Fibroblast of peridontal ligament (primary cell): ENCODE results near the gene MVB12B.
A peak's percentile ranks its signal among the peaks of the same experiment; 100 is the strongest.

Experiments
- DNase-seq: peaks from one replicate; pipeline ENCODE4 v3.0.0-alpha.2; 2010; ENCODE audit errors: extremely low read depth

The MVB12B gene

GRCh38 chr9:126517833-126518356 lies 191.3 kb downstream of the MVB12B start:
- DNase-seq = peak; percentile 16

- no peak for DNase-seq
Measured at GRCh38 chr9:126518763-126519162, 192.1 kb downstream of the MVB12B start.

GRCh38 chr9:126519660-126520420 lies 193.2 kb downstream of the MVB12B start:
- peak; percentile 22 for DNase-seq

GRCh38 chr9:126520453-126520852 lies 193.8 kb downstream of the MVB12B start:
- no peak for DNase-seq

- no peak for DNase-seq
Measured at GRCh38 chr9:126521089-126521488, 194.5 kb downstream of the MVB12B start.

- no peak for DNase-seq
Measured at GRCh38 chr9:126521551-126521950, 194.9 kb downstream of the MVB12B start.

GRCh38 chr9:126521976-126522590 lies 195.5 kb downstream of the MVB12B start:
- no peak for DNase-seq

GRCh38 chr9:126522612-126523356 lies 196.2 kb downstream of the MVB12B start:
- no peak for DNase-seq

GRCh38 chr9:126523611-126524111 lies 197.0 kb downstream of the MVB12B start:
- no peak for DNase-seq

- no peak for DNase-seq
Measured at GRCh38 chr9:126524353-126525077, 197.9 kb downstream of the MVB12B start.

- DNase-seq = no peak
Measured at GRCh38 chr9:126526218-126527108, 199.8 kb downstream of the MVB12B start.

- no peak for DNase-seq
Measured at GRCh38 chr9:126527109-126527825, 200.6 kb downstream of the MVB12B start.

- no peak for DNase-seq
Measured at GRCh38 chr9:126528111-126528510, 201.5 kb downstream of the MVB12B start.

- no peak for DNase-seq
Measured at GRCh38 chr9:126528915-126529314, 202.3 kb downstream of the MVB12B start.

- DNase-seq = no peak
Measured at GRCh38 chr9:126531035-126531571, 204.5 kb downstream of the MVB12B start.

GRCh38 chr9:126531591-126531990 lies 205.0 kb downstream of the MVB12B start:
- DNase-seq = no peak

- DNase-seq = peak; percentile 13
Measured at GRCh38 chr9:126532019-126532462, 205.4 kb downstream of the MVB12B start.

- DNase-seq = no peak
Measured at GRCh38 chr9:126532489-126532888, 205.9 kb downstream of the MVB12B start.
